K562 (cell line): ENCODE data around the gene C1QA. TPM values are rescaled to one million over a fixed set of nuclear protein-coding genes. Genes with fewer than 3 reads are reported as not detected.

Experiments
- ATAC-seq: fragments of 200-7000 bp; cut with Tn5 transposase; 3 replicates; pipeline ENCODE4 v1.9.1; 2020; ENCODE audit warnings: moderate library complexity
- BruUV-seq: library from RNA; stranded (reverse); fragments of 400-500 nt; replicated peaks from 2 replicates; lab custom pipeline; 2021; lab: Mats Ljungman, UMichigan
- CTCF ChIA-PET: fragments of 300-600 bp; formaldehyde crosslinking; extraction: SDS; loops from one replicate; lab custom pipeline; 2021; ENCODE audit warnings: low intra/inter-chr PET ratio; lab: Yijun Ruan, JAX
- POLR2A ChIA-PET: fragments of 300-600, 350-650 bp; sonication (Branson Sonifier 250); formaldehyde crosslinking; extraction: SDS; loops from one replicate; lab custom pipeline; 2021; ENCODE audit warnings: antibody characterized with exemption, inconsistent platforms; lab: Yijun Ruan, JAX
- DNase-seq, 4 experiments: peaks; one replicate each; pipeline versions ENCODE4 v3.0.0 to v3.0.0-alpha.2; 2011 to 2018; ENCODE audit warnings: low spot score in 3 of 4, mixed read lengths in 3 of 4; ENCODE audit errors: extremely low read depth in 1 of 4
- FAIRE-seq: peaks from 2 replicates; lab custom pipeline; 2011; peaks lifted over from hg19 to GRCh38; lab: Jason Lieb, UNC
- H2AFZ ChIP-seq: 2 replicates; pipeline ENCODE4 v1.6.0; 2011; ENCODE audit warnings: low read depth, low read length, control low read depth, inconsistent platforms
- H3K27ac ChIP-seq: fragments of 200-600 bp; 3 replicates; pipeline ENCODE4 v1.8.0; 2011; ENCODE audit warnings: low read depth, mild to moderate bottlenecking, control low read depth, inconsistent platforms, low read length, moderate library complexity, mixed read lengths; ENCODE audit errors: extremely low read depth
- H3K27me3 ChIP-seq, 2 experiments: fragments of 300-600 bp in 1 of 2; 2 replicates in 1 of 2; 3 replicates in 1 of 2; pipeline versions ENCODE4 v1.6.0 to v1.8.0; 2011; ENCODE audit warnings: inconsistent platforms in 2 of 2, low read length in 2 of 2, mild to moderate bottlenecking in 1 of 2, mixed read lengths in 1 of 2, moderate library complexity in 1 of 2; ENCODE audit not compliant: control insufficient read depth in 2 of 2, insufficient read depth in 2 of 2
- H3K36me3 ChIP-seq: fragments of 300-600 bp; 3 replicates; pipeline ENCODE4 v1.8.0; 2011; ENCODE audit warnings: mild to moderate bottlenecking, low read length, inconsistent platforms; ENCODE audit not compliant: control insufficient read depth, insufficient read depth
- H3K4me1 ChIP-seq, 2 experiments: fragments of 200-600 bp in 1 of 2; replicated peaks in 1 of 2; 2 replicates in 1 of 2; 3 replicates in 1 of 2; pipeline versions ENCODE4 v1.5.1 to v1.8.0; 2011; ENCODE audit warnings: inconsistent platforms in 2 of 2, low read length in 2 of 2, mild to moderate bottlenecking in 1 of 2, mixed read lengths in 1 of 2, moderate library complexity in 1 of 2; ENCODE audit not compliant: control insufficient read depth in 2 of 2, insufficient read depth in 2 of 2
- H3K4me2 ChIP-seq: 2 replicates; pipeline ENCODE4 v1.6.1; 2011; ENCODE audit warnings: low read length, control low read depth, inconsistent platforms, mixed read lengths; ENCODE audit not compliant: insufficient read depth
- H3K4me3 ChIP-seq: fragments of 200-600 bp; sonication (generic), shearing (Covaris generic); 2 replicates; pipeline ENCODE4 v1.5.1; 2016; ENCODE audit warnings: control low read depth, inconsistent platforms
- H3K79me2 ChIP-seq: fragments of 200-600 bp; 3 replicates; pipeline ENCODE4 v1.8.0; 2011; ENCODE audit warnings: low read length, inconsistent platforms; ENCODE audit not compliant: control insufficient read depth, insufficient read depth
- H3K9ac ChIP-seq, 2 experiments: 2 replicates each; pipeline versions ENCODE4 v1.6.0 to v1.6.1; 2011; ENCODE audit warnings: low read depth in 2 of 2, low read length in 2 of 2, control low read depth in 1 of 2, inconsistent platforms in 1 of 2, mild to moderate bottlenecking in 1 of 2, mixed read lengths in 1 of 2; ENCODE audit not compliant: insufficient read depth in 1 of 2
- H3K9me1 ChIP-seq: one replicate; pipeline ENCODE4 v1.6.0; 2011; ENCODE audit warnings: inconsistent platforms, mild to moderate bottlenecking, low read length, moderate library complexity; ENCODE audit not compliant: control insufficient read depth, insufficient read depth
- H3K9me3 ChIP-seq: replicated peaks from 2 replicates; pipeline ENCODE4 v1.5.1; 2011; ENCODE audit warnings: low read depth, low read length, inconsistent platforms; ENCODE audit not compliant: control insufficient read depth, insufficient read depth
- H4K20me1 ChIP-seq: replicated peaks from 2 replicates; pipeline ENCODE4 v1.6.1; 2011; ENCODE audit warnings: low read length, inconsistent platforms, mixed read lengths; ENCODE audit not compliant: control insufficient read depth, insufficient read depth
- E2F6 ChIP-seq, 2 experiments: IDR thresholded peaks; 2 replicates each; pipeline ENCODE4 v1.6.1; 2011; ENCODE audit warnings: borderline replicate concordance in 1 of 2, control low read depth in 1 of 2, low read depth in 1 of 2, low read length in 1 of 2, mild to moderate bottlenecking in 1 of 2, mixed read lengths in 1 of 2, moderate library complexity in 1 of 2; ENCODE audit not compliant: insufficient read depth in 1 of 2, insufficient read length in 1 of 2, poor library complexity in 1 of 2, severe bottlenecking in 1 of 2; ENCODE audit errors: extremely low read depth in 1 of 2
- FOSL1 ChIP-seq: fragments of 200-800 bp; sonication (Bioruptor generic); conservative IDR thresholded peaks from 2 replicates; pipeline ENCODE4 v1.6.1; 2016; ENCODE audit warnings: missing genetic modification characterization, missing compliant biosample characterization
- LCOR ChIP-seq: sonication (generic); formaldehyde crosslinking; IDR thresholded peaks from 2 replicates; pipeline ENCODE4 v1.8.0; 2022; ENCODE audit warnings: mild to moderate bottlenecking, missing genetic modification reagents
- RB1 ChIP-seq: fragments of 450-650 bp; IDR thresholded peaks from 2 replicates; pipeline ENCODE4 v1.6.1; 2017; ENCODE audit warnings: low read depth, mild to moderate bottlenecking
- TFAP4 ChIP-seq: sonication (generic); formaldehyde crosslinking; IDR thresholded peaks from 2 replicates; pipeline ENCODE4 v1.8.0; 2022; ENCODE audit warnings: missing genetic modification reagents, mild to moderate bottlenecking, moderate library complexity, borderline replicate concordance
- XRCC5 ChIP-seq: fragments of 200-400 bp; formaldehyde crosslinking; IDR thresholded peaks from 2 replicates; pipeline ENCODE4 v1.6.1; 2017; ENCODE audit warnings: low read depth, mild to moderate bottlenecking, low read length
- ZC3H4 ChIP-seq: sonication (generic); formaldehyde crosslinking; IDR thresholded peaks from 2 replicates; pipeline ENCODE4 v1.9.0; 2021; ENCODE audit warnings: missing genetic modification reagents, borderline replicate concordance
- ZNF316 ChIP-seq: fragments of 450-650 bp; IDR thresholded peaks from 2 replicates; pipeline ENCODE4 v1.6.1; 2016
- ZNF584 ChIP-seq: fragments of 200-800 bp; sonication (Bioruptor generic); IDR thresholded peaks from 2 replicates; pipeline ENCODE4 v1.6.1; 2016; ENCODE audit warnings: low read depth, mild to moderate bottlenecking, missing genetic modification characterization, missing compliant biosample characterization
- WGBS: fragments of 100-300 bp; shearing (Covaris generic); methylation state at CpG from one replicate; pipeline ENCODE4 v1.1.6; 2016; ENCODE audit warnings: low coverage, mixed read lengths; ENCODE audit not compliant: insufficient coverage; ENCODE audit errors: missing lambda C conversion rate; 5-methylcytosine and 5-hydroxymethylcytosine counted together
- in situ Hi-C: fragments of 300-500 bp; cut with MboI; formaldehyde crosslinking; loops from 4 replicates; pipeline ENCODE4 v1.15.0; 2018; ENCODE audit warnings: inconsistent platforms, mixed read lengths
- intact Hi-C: fragments of 100-400 bp; cut with micrococcal nuclease; formaldehyde crosslinking; loops from 2 replicates; pipeline ENCODE4 v1.14.2; 2022
- polyA plus RNA-seq, 8 experiments: library from polyadenylated mRNA; depleted of rRNA in 4 of 8; stranded (reverse) in 5 of 8; unstranded in 3 of 8; fragments of >200 nt; fragmentation: Nextera tagmentation in 2 of 8; fragmentation: Illumina TruSeq in 1 of 8; extraction: Ambion mirVana in 2 of 8; extraction: Trizol in 1 of 8; gene quantifications; 2 replicates each; pipeline versions ENCODE4 v1.2.1 to v1.2.3, GENCODE V29; 2011 to 2014; ENCODE audit warnings: inconsistent platforms in 1 of 8, missing spikeins in 1 of 8
- total RNA-seq, 7 experiments: library from RNA; depleted of rRNA in 6 of 7; stranded (reverse); fragments of >200 nt in 6 of 7; fragmentation: Illumina TruSeq in 2 of 7; extraction: Trizol in 2 of 7; gene quantifications; 2 replicates each; pipeline versions ENCODE4 v1.2.1 to v1.2.3, GENCODE V29; 2011 to 2021; ENCODE audit warnings: low replicate concordance in 1 of 7

Gene C1QA
- total and polyA plus RNA-seq, 9 of the 15 experiments (the other 6 are each of a cell fraction or from before 2014, with no cell fraction given): 0.71 TPM; not detected in 8

- TF ChIP-seq E2F6 (IDR thresholded peaks at IDR 0.05; ENCODE audit: borderline replicate concordance in 1 of 2, extremely low read depth in 1 of 2, insufficient read depth in 1 of 2, insufficient read length in 1 of 2, low read depth in 1 of 2, low read length in 1 of 2, poor library complexity in 1 of 2, severe bottlenecking in 1 of 2): no peak
- peak; percentile 58; the same call in 1 of the 2 replicates for TF ChIP-seq TFAP4 (CRISPR knock-in tag)
- 0 out of 2 replicates have a peak, but pooled peaks have one; percentile 54 for TF ChIP-seq ZNF584 (CRISPR knock-in tag)
- TF ChIP-seq LCOR: peak; percentile 66; the same call in 1 of the 2 replicates
Observed at GRCh38 chr1:22611530-22611947, 24.9 kb upstream of the C1QA start (continued).

- H3K27me3 ChIP-seq: peaks cover 12 to 35% of the 10 kb centered on the region in 2 experiments; a peak in 4 of 5 replicates
Observed at GRCh38 chr1:22612671-22613571, 23.5 kb upstream of the C1QA start.

More at GRCh38 chr1:22612671-22613571, 23.5 kb upstream of the C1QA start:
- 0% methylated on average over 11 of the region's 12 CpGs for WGBS
- TF ChIP-seq ZNF316 (0 out of 2 replicates have a peak, but pooled peaks have one; percentile 25), FOSL1 (0 out of 2 replicates have a peak, but pooled peaks have one; percentile 21), ZC3H4 (CRISPR knock-in tag) (no peak), RB1 (no peak), XRCC5 (no peak)
- peaks cover 21% of the 10 kb centered on the region for H4K20me1 ChIP-seq
- ATAC-seq (no peak), FAIRE-seq (no peak), DNase-seq (no peak)
- intact Hi-C loops: no loop called here
- no peak overlapping the region for H3K27ac ChIP-seq
- H3K4me2 ChIP-seq: no peak overlapping the region
- no peak overlapping the region for H3K4me3 ChIP-seq
- ChIA-PET CTCF (interaction anchor here (0.6 kb wide), 1 partner anchor 299 kb away, joined by 5 read pairs; no protein-coding TSS in a partner anchor), POLR2A (interaction anchor here (0.6 to 0.7 kb wide), 3 partner anchors 16 to 48 kb away, joined by 3 read pairs; no protein-coding TSS in a partner anchor)
- H3K9ac ChIP-seq: no peak overlapping the region
- BruUV-seq: no TSS peak
- in situ Hi-C loops: no loop called here
- H2AFZ ChIP-seq: no peak overlapping the region
- H3K9me1 ChIP-seq: no peaks in the 10 kb centered on the region
- H3K9me3 ChIP-seq: no peaks in the 10 kb centered on the region
- no peaks in the 10 kb centered on the region for H3K79me2 ChIP-seq
- no peaks in the 10 kb centered on the region for H3K36me3 ChIP-seq
- H3K4me1 ChIP-seq: peaks cover 0 to under 1% of the 10 kb centered on the region in 2 experiments; a peak in 2 of 5 replicates
